HUES64 (cell line): Measurements from ENCODE around the gene UGT1A10.

Experiments
- H3K27ac ChIP-seq: 2 replicates; pipeline ENCODE4 v1.7.0; 2013; ENCODE audit warnings: low read depth, low read length, inconsistent platforms
- H3K27me3 ChIP-seq: 2 replicates; pipeline ENCODE4 v1.6.1; 2013; ENCODE audit warnings: mild to moderate bottlenecking, low read length; ENCODE audit not compliant: insufficient read depth
- H3K36me3 ChIP-seq: 2 replicates; pipeline ENCODE4 v1.6.1; 2013; ENCODE audit warnings: mild to moderate bottlenecking, low read length; ENCODE audit not compliant: insufficient read depth
- H3K4me1 ChIP-seq: 2 replicates; pipeline ENCODE4 v1.6.1; 2013; ENCODE audit warnings: mild to moderate bottlenecking, low read length, moderate library complexity; ENCODE audit not compliant: insufficient read depth
- H3K4me3 ChIP-seq: 2 replicates; pipeline ENCODE4 v1.5.1; 2013; ENCODE audit warnings: mild to moderate bottlenecking, low read length, moderate library complexity
- H3K9ac ChIP-seq: 2 replicates; pipeline ENCODE4 v1.6.1; 2013; ENCODE audit warnings: mild to moderate bottlenecking, low read depth, low read length
- H3K9me3 ChIP-seq: 2 replicates; pipeline ENCODE4 v1.6.1; 2013; ENCODE audit warnings: low read depth, low read length; ENCODE audit not compliant: insufficient read depth
- WGBS: fragments of 150-250, 120-280 bp; methylation state at CpG from one replicate; pipeline ENCODE4 v1.1.7; 2013; ENCODE audit warnings: missing lambda C conversion rate; 5-methylcytosine and 5-hydroxymethylcytosine counted together

The UGT1A10 gene

DNA sequence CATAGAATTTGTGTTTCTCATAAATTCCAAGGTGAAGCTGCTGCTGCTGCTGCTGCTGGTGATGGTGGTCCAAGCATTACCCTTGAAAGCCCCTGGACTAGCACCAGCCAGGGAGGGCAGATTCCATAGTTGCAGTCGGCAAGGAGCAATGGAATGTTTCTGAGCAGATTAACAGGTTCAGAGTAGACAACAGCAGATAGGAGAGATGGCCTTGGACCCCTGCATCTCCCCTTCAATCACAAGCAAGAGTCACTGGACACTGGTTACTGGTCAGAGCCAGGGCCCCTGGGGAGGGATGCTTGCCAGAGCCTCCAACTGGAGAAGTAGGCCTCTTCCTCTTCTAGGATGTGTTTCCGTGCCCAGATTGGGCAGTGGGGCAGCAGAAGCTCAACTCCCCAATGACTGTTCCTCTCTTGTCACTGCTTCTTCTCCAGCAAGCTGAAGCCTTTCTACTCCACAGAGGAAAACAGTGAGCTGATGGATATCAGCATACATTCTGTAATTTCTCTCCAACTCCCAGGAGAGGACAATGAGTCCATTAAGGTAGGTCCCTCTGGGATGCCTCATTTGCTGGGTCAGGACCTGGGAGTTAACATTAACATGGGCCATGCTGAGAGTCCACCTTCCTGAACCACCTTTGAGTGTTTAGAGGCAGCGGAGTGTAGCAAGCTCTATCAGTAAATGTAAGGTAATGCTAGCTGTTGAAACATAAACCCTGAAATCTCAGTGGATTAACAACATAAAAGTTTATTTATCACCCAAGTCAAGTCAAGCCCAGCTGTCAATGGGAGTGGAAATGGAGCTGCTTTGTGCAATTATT is 177.2 kb downstream of the UGT1A10 start:
- H3K4me1 ChIP-seq = no peaks in the 10 kb centered on the region
- H3K4me3 ChIP-seq = no peak overlapping the region
- no peak overlapping the region for H3K27ac ChIP-seq
- H3K27me3 ChIP-seq = no peaks in the 10 kb centered on the region
- H3K9me3 ChIP-seq = no peaks in the 10 kb centered on the region
- no peaks in the 10 kb centered on the region for H3K36me3 ChIP-seq
- WGBS = 84% methylated on average over 3 of the region's 3 CpGs
- H3K9ac ChIP-seq = no peak overlapping the region

GRCh38 chr2:233814056-233814835 is 178.0 kb downstream of the UGT1A10 start:
- Histone ChIP-seq H3K9me3 (no peaks in the 10 kb centered on the region), H3K27me3 (no peaks in the 10 kb centered on the region), H3K9ac (no peak overlapping the region), H3K4me1 (no peaks in the 10 kb centered on the region), H3K36me3 (no peaks in the 10 kb centered on the region), H3K27ac (no peak overlapping the region), H3K4me3 (no peak overlapping the region)
- 85% methylated on average over 2 of the region's 2 CpGs for WGBS

DNA sequence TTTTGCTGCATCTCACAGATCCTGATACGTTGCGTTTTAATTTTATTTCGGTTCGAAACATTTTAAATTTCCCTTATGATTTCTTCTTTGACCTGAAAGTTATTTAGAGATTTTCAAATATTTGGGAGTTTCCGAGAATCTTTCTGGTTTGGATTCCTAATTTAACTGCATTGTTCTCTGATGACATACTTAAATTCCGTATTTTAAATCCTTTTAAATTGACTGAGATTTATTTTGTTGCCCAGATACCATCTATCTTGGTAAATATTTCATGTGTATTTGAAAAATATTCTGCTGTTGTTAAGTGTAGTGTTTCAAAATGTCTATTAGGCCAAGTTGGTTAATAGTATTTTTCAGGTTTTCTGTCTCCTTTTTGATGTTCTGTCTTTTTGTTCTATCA is 179.6 kb downstream of the UGT1A10 start:
- no peak overlapping the region for H3K27ac ChIP-seq
- WGBS = 83% methylated on average over 5 of the region's 6 CpGs
- no peaks in the 10 kb centered on the region for H3K36me3 ChIP-seq
- H3K27me3 ChIP-seq = no peaks in the 10 kb centered on the region
- H3K4me3 ChIP-seq = no peak overlapping the region
- no peaks in the 10 kb centered on the region for H3K4me1 ChIP-seq
- H3K9ac ChIP-seq = no peak overlapping the region
- no peaks in the 10 kb centered on the region for H3K9me3 ChIP-seq

GRCh38 chr2:233816334-233816733 is 180.1 kb downstream of the UGT1A10 start:
- Histone ChIP-seq H3K27me3 (no peaks in the 10 kb centered on the region), H3K9me3 (no peaks in the 10 kb centered on the region), H3K27ac (no peak overlapping the region), H3K4me3 (no peak overlapping the region), H3K36me3 (no peaks in the 10 kb centered on the region), H3K4me1 (no peaks in the 10 kb centered on the region), H3K9ac (no peak overlapping the region)
- 89% methylated on average over 2 of the region's 2 CpGs for WGBS

DNA sequence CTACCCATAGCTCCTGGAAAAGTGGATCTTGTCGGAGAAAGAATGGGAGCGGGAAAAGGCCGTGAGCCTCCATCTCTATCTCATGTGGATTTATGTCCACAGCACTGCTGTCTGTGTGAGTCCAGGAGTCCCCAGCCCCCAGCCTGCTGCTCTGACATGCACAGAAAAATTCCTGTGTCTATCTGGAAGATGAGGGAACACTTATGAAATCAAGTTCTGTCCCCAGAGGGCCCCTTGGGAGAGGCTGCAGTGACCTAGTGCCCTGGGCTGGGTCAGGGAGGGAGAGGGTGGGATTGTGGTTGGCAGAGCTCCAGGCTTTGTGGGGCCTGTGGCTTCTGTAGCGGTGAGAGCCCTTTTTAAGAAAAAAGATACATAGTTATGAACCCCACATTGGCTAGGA is 180.5 kb downstream of the UGT1A10 start:
- H3K9ac ChIP-seq = no peak overlapping the region
- WGBS = 99% methylated on average over 3 of the region's 4 CpGs

GRCh38 chr2:233817361-233817911 is 181.2 kb downstream of the UGT1A10 start:
- Histone ChIP-seq H3K4me3 (no peak overlapping the region), H3K27me3 (no peaks in the 10 kb centered on the region), H3K36me3 (no peaks in the 10 kb centered on the region), H3K27ac (no peak overlapping the region), H3K9me3 (no peaks in the 10 kb centered on the region), H3K9ac (no peak overlapping the region), H3K4me1 (no peaks in the 10 kb centered on the region)
- 92% methylated on average over 3 of the region's 3 CpGs for WGBS

More for the DNA sequence above, 180.5 kb downstream of the UGT1A10 start:
- no peak overlapping the region for H3K27ac ChIP-seq
- H3K36me3 ChIP-seq = no peaks in the 10 kb centered on the region
- no peaks in the 10 kb centered on the region for H3K4me1 ChIP-seq
- H3K4me3 ChIP-seq = no peak overlapping the region
- H3K9me3 ChIP-seq = no peaks in the 10 kb centered on the region
- H3K27me3 ChIP-seq = no peaks in the 10 kb centered on the region

DNA sequence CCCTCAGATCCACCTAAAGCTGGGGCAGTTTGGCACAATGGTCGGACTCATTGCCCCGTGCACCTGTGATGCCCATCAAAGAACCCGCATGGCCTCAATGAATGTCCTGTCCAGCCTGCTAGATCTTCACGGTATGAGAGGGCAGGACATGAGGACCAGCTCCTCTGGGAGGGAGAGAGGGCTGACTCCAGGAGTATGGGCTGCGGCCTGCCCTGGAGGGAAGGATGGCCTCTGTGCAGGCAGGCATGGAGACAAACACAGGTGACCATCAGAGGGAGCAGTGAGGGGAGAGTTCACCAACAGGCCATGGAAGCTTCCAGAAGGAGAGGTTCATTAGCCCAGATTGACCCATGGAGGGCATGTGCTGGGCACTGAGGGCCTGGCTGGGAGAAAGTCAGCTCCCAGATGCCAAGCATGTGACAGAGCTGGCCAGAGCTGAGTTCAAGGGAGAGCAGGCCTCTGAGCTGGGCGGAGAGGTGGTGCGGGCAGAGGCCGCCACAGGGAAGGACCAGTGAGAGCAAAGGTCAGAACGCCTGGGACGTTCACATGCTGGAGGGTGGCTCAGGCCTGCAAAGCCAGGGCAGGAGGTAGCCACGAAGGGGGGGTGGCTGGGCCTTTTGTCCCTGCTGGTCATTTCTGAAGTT is 181.9 kb downstream of the UGT1A10 start:
- H3K27me3 ChIP-seq = no peaks in the 10 kb centered on the region
- H3K9ac ChIP-seq = no peak overlapping the region
- H3K36me3 ChIP-seq = no peaks in the 10 kb centered on the region
- WGBS = 94% methylated on average over 11 of the region's 11 CpGs
- H3K4me1 ChIP-seq = no peaks in the 10 kb centered on the region
- H3K27ac ChIP-seq = no peak overlapping the region
- H3K4me3 ChIP-seq = no peak overlapping the region
- no peaks in the 10 kb centered on the region for H3K9me3 ChIP-seq

DNA sequence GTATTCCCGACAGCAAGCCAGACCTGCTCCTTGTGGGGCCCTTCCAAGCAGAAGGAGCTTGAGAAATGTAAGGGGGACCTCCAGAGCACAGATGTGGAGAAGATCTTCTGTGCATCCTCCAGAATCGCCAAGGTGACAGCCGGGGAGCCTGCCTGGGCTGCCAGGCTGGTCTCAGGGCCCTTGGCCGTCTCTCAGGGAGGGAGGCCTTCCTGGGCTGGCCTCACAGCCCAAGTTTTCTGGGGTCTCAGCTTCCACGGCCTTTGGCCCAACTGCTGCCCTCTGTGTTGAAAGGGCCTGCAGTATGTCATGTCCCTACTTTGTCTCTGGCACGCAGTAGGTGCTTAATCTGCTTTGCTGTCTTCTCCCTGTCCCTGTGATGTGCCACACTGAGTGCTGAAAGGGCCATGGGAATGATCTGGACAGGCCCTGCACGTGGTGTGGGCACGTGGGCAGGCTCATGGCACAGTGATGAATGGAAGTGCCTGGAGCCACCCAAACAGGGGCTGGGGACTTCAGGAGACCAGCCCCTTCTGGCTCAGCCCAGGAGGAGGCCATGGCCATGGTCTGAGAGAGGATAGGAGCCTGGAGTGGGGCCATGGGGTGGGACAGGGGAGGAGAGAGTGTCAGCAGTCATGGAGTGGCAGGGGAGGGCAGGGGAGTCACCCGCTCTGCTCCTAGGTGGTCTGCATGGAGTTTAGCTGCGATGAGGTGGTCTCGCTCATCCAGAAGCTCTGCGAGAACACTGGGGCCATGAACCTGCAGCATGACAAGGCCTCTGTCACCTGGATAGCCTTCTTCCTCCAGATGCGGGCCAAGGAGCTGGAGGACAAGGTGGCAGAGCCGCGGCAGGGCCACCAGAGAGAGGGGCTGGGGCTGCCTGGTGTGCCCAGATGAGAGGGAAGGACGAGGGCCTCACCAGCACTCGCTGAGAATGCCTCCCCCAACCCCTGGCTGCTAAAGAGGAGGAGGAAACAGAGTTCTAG is 182.7 kb downstream of the UGT1A10 start:
- no peaks in the 10 kb centered on the region for H3K4me1 ChIP-seq

DNA sequence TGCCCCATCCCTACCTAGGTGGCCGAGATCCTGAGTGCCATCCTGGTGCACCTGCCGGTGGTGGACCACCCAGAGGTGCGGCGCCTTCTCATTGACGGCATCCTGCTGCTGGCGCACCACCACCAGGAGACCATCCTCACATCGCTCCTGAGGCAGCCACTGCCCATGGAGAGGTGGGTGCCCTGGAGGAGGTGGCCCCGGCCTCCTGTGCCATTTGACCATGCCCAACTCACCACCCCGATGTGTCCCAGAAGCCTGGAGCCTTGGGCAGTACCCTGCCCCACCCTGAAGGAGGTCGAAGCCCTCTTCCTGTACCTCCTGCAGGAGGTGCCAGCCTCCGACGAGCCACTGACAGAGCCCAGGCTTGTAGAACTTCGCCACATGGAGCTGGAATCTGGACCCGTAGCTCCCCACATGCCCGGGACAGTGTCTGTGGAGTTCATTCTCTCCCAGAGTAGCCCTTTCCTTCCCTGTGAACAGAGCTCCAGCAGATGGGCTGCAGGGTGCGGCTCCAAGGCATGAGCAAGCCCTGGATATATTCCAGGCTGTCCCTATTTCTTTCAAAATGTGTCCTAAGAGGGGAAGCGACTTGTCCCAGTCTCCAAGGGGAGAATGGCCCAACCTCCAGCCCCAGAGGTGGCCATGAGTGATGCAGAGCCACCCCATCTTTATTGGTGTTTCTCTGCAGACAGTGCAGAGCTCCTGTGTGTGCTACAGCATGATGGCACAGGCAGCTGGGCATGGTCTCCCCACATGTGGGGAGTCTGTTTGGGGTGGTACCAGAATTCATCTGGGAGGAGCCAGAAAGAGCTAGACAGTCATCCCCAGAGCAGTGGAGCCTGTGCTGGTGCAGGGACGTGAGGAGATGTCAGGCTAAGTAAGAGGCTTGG is 183.9 kb downstream of the UGT1A10 start:
- WGBS = 93% methylated on average over 18 of the region's 18 CpGs
- Histone ChIP-seq H3K27me3 (no peaks in the 10 kb centered on the region), H3K36me3 (no peaks in the 10 kb centered on the region), H3K4me3 (no peak overlapping the region), H3K27ac (no peak overlapping the region), H3K9me3 (no peaks in the 10 kb centered on the region), H3K4me1 (no peaks in the 10 kb centered on the region), H3K9ac (no peak overlapping the region)

More for the DNA sequence above, 182.7 kb downstream of the UGT1A10 start:
- H3K27ac ChIP-seq = no peak overlapping the region
- H3K27me3 ChIP-seq = no peaks in the 10 kb centered on the region
- no peak overlapping the region for H3K4me3 ChIP-seq
- no peaks in the 10 kb centered on the region for H3K36me3 ChIP-seq
- no peak overlapping the region for H3K9ac ChIP-seq
- no peaks in the 10 kb centered on the region for H3K9me3 ChIP-seq
- 83% methylated on average over 17 of the region's 17 CpGs for WGBS

- whole genome bisulfite sequencing = 91% methylated on average over 6 of the region's 6 CpGs
- Histone ChIP-seq H3K4me1 (no peaks in the 10 kb centered on the region), H3K27ac (no peak overlapping the region), H3K9me3 (no peaks in the 10 kb centered on the region), H3K36me3 (no peaks in the 10 kb centered on the region), H3K9ac (no peak overlapping the region), H3K27me3 (no peaks in the 10 kb centered on the region), H3K4me3 (no peak overlapping the region)
Measured at GRCh38 chr2:233820774-233821105, 184.5 kb downstream of the UGT1A10 start.
